GM10847 (cell line): ENCODE measurements around the gene MYH2.

ENCODE experiments used
- POLR2A ChIP-seq: IDR thresholded peaks from 2 replicates; pipeline ENCODE4 v1.6.1; 2011; ENCODE audit not compliant: insufficient read length; ENCODE audit errors: extremely low read depth

The MYH2 gene

GRCh38 chr17:10523064-10523463, 26.4 kb downstream of the MYH2 start:
- TF ChIP-seq POLR2A = no peak

- TF ChIP-seq POLR2A = no peak
Measured at GRCh38 chr17:10521949-10522348, 27.5 kb downstream of the MYH2 start.

GRCh38 chr17:10518271-10519037, 31.0 kb downstream of the MYH2 start, which contains the start of gene MYH1:
TSS of gene MYH1 (minus strand) at chr17:10518542. CDS start at chr17:10516642, 1,900 bp downstream.
- no peak for TF ChIP-seq POLR2A

GRCh38 chr17:10516638-10517037, 32.8 kb downstream of the MYH2 start:
- no peak for TF ChIP-seq POLR2A

- no peak for TF ChIP-seq POLR2A
Measured at GRCh38 chr17:10516065-10516464, 33.4 kb downstream of the MYH2 start.

GRCh38 chr17:10513299-10514067, 36.0 kb downstream of the MYH2 start:
- no peak for TF ChIP-seq POLR2A

GRCh38 chr17:10512856-10513255, 36.6 kb downstream of the MYH2 start:
- no peak for TF ChIP-seq POLR2A

- no peak for TF ChIP-seq POLR2A
Measured at GRCh38 chr17:10499950-10500349, 49.5 kb downstream of the MYH2 start.

GRCh38 chr17:10492004-10492403, 57.5 kb downstream of the MYH2 start:
- TF ChIP-seq POLR2A = no peak

- no peak for TF ChIP-seq POLR2A
Measured at GRCh38 chr17:10482252-10482651, 67.2 kb downstream of the MYH2 start.

GRCh38 chr17:10477701-10478100, 71.8 kb downstream of the MYH2 start:
- no peak for TF ChIP-seq POLR2A

GRCh38 chr17:10474536-10474935, 74.9 kb downstream of the MYH2 start:
- no peak for TF ChIP-seq POLR2A

GRCh38 chr17:10471858-10472257, 77.6 kb downstream of the MYH2 start:
- TF ChIP-seq POLR2A = no peak
